Activated naive CD4-positive, alpha-beta T cell treated with anti-CD3 and anti-CD28 coated beads, Interleukin-2, amount 10 ng/mL, durations not matched to agents 7 days and 5 days (primary cell): ENCODE results near the gene DYNC1I1.

Source experiments
- CTCF ChIA-PET: fragments of 350-600 bp; sonication (Branson Sonifier 250); formaldehyde crosslinking; loops from one replicate; lab custom pipeline; 2021; ENCODE audit warnings: antibody characterized with exemption; lab: Charles Lee
- DNase-seq: peaks from one replicate; pipeline ENCODE4 v3.0.0-alpha.2; 2020
- H3K27ac Mint-ChIP-seq: one replicate; pipeline ENCODE4 v1.8.0; 2021; ENCODE audit warnings: mild to moderate bottlenecking, moderate library complexity, mixed read lengths
- H3K27me3 Mint-ChIP-seq: one replicate; pipeline ENCODE4 v1.8.0; 2021; ENCODE audit warnings: mild to moderate bottlenecking, mixed read lengths
- H3K36me3 Mint-ChIP-seq: one replicate; pipeline ENCODE4 v1.8.0; 2021; ENCODE audit warnings: mixed read lengths
- H3K4me1 Mint-ChIP-seq: one replicate; pipeline ENCODE4 v1.8.0; 2021; ENCODE audit warnings: mixed read lengths
- H3K4me3 Mint-ChIP-seq: one replicate; pipeline ENCODE4 v1.8.0; 2021; ENCODE audit warnings: mild to moderate bottlenecking, moderate library complexity, mixed read lengths
- H3K9me3 Mint-ChIP-seq: one replicate; pipeline ENCODE4 v1.8.0; 2021; ENCODE audit warnings: mixed read lengths

DYNC1I1 gene

DNA sequence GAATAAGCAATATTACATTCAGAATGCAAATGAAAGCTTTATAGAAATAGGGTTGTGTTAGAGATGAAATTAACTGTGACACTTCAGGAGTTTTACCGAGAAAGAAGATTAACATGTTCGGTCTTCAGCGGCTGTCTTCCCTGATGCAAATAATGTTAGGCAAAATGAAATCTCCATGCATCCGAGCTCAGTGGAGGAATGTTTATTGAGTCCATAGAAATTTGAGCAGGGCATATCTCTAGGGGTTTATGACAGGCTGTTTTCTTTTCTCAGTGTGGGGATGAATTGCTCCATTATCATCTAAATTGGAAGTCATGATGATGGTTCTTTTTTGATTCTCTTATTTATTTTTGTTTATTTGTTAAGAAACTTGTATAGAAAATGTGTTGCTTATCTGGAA, 31.7 kb downstream of the DYNC1I1 start:
- no peak for DNase-seq
- no peaks in the 10 kb centered on the region for H3K36me3 Mint-ChIP-seq
- no peaks in the 10 kb centered on the region for H3K4me1 Mint-ChIP-seq
- H3K4me3 Mint-ChIP-seq = no peak overlapping the region
- H3K9me3 Mint-ChIP-seq = no peaks in the 10 kb centered on the region
- H3K27me3 Mint-ChIP-seq = no peaks in the 10 kb centered on the region
- CTCF ChIA-PET = no interaction called here
- H3K27ac Mint-ChIP-seq = no peak overlapping the region

DNA sequence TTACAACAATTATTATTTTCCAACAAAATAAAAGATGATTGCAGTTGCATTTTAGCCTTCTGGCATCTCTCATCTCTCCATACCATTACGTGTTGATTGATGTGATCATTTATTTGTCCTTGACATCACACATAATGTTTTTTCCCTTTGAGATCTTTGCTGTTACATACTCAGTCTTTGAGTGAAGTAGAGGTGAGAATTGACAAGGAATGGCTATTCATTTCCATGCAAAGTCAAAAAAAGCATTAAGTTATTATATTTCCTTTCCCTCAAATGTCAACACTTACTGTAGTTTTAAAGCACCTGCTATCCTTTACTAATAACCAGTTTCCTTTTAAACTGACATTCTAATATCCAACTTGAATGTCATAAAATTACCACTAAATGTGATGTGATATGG, 33.6 kb downstream of the DYNC1I1 start:
- Mint-ChIP-seq H3K9me3 (no peaks in the 10 kb centered on the region), H3K36me3 (no peaks in the 10 kb centered on the region), H3K4me1 (no peaks in the 10 kb centered on the region), H3K4me3 (no peak overlapping the region), H3K27ac (no peak overlapping the region), H3K27me3 (no peaks in the 10 kb centered on the region)
- CTCF ChIA-PET = no interaction called here
- DNase-seq = no peak

DNA sequence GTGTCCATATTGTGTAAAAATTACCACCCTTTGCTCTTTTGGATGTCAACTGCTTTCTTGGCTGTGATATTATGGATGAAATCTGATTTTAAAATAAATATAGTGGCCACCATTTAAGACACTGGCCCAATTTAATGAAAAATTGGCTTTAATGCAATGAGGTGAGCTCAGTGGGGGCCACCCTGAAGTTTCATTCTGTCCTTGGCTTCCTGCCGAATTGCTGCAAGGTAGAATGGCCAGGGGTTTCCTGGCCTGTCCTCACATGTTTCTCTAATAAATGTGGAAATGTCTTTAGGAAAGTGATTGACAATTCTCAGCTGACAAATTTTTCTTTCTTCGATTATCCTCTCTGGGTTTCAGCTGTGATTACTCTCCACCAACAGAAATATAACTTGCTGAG, 36.0 kb downstream of the DYNC1I1 start:
- H3K4me3 Mint-ChIP-seq = no peak overlapping the region
- H3K9me3 Mint-ChIP-seq = no peaks in the 10 kb centered on the region
- no peak for DNase-seq
- CTCF ChIA-PET = no interaction called here
- H3K27ac Mint-ChIP-seq = no peak overlapping the region
- H3K36me3 Mint-ChIP-seq = no peaks in the 10 kb centered on the region
- H3K27me3 Mint-ChIP-seq = no peaks in the 10 kb centered on the region
- no peaks in the 10 kb centered on the region for H3K4me1 Mint-ChIP-seq

DNA sequence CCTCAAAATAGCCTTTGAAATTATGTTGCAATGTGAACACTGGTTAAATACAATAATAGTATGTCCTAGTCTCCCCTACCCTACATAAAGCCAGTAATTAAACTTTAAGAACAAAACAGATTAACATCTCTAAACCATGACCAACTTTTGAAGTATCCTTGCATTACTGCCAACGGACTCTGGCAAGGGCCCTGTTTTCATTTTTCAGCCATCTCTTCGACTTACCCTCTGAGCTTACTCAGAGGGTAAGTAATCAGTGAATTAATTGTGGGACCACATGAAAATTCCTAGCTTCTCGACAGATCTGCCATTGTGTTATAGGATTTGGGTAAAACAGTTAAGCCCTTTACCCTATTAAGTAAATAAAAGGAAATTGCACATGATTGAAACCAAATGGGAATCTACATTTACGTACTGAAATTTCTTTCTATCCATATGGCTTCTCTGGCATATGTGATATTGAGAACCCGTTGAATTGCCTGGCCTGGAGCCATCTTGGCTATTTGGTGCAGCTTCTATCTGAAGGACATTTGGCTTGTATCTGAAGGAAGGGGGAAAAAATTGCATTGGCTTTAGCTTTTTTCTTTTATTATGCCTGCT, 39.6 kb downstream of the DYNC1I1 start:
- Mint-ChIP-seq H3K4me3 (no peak overlapping the region), H3K27me3 (no peaks in the 10 kb centered on the region), H3K9me3 (no peaks in the 10 kb centered on the region), H3K4me1 (no peaks in the 10 kb centered on the region), H3K36me3 (no peaks in the 10 kb centered on the region), H3K27ac (no peak overlapping the region)
- CTCF ChIA-PET = interaction anchor here (1.0 kb wide), 1 partner anchor 121 kb away, joined by 3 read pairs; no protein-coding TSS in a partner anchor
- DNase-seq = no peak

DNA sequence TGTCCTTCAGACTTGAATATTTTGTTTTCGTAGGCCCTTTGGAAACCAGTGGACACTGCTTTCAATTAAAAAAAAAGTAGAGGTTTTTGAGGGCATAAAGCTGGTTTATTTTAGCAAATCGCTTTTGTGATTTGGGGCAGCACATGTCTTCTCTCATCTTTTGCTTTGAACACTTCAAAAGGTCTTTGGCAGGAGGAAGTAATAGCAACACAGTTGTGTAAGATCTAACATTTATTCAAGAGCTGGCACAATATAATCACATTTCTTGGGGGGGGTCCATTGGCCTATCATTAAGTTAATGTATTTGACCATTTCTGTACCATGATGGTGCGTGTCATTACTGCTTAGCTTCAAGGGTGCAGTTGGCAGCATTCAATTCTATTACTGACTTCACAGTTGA, 42.4 kb downstream of the DYNC1I1 start:
- H3K36me3 Mint-ChIP-seq = no peaks in the 10 kb centered on the region
- H3K4me3 Mint-ChIP-seq = no peak overlapping the region
- CTCF ChIA-PET = no interaction called here
- no peaks in the 10 kb centered on the region for H3K9me3 Mint-ChIP-seq
- no peak for DNase-seq
- H3K27me3 Mint-ChIP-seq = no peaks in the 10 kb centered on the region
- no peak overlapping the region for H3K27ac Mint-ChIP-seq
- H3K4me1 Mint-ChIP-seq = no peaks in the 10 kb centered on the region

DNA sequence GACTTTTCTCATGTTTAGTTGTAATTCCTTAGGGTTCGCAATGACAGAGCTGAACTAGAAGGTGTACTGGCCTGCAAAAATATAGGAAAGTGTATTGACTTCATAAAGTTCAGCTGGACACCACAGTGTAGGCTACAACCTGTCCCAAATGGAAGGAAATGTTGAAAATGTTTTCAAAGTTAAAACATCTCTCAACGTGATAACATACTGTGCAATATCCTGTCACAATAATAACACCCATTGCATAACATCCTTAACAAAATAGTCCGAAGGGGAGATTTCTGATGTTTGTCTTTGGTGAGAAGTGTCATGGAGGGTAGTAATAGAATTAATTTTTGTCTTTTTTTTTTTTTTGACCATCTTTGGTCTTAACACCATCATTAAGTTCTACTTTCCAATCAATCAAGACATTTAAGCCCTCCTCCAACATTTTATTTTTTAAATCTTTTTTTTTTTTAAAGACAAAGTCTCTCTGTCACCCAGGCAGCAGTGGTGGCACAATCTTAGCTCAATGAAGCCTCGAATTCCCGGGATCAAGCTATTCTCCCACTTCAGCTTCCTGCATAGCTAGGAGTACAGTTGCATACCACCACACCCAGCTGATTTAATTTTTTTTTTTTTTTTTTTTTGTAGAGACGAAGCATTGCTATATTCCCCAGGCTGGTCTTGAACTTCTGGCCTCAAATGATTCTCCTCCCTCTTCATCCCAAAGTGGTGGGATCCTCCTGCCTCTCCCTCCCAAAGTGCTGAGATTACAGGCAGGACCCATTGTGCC, 45.7 kb downstream of the DYNC1I1 start:
- no peaks in the 10 kb centered on the region for H3K4me1 Mint-ChIP-seq
- CTCF ChIA-PET = no interaction called here
- no peak overlapping the region for H3K27ac Mint-ChIP-seq
- H3K27me3 Mint-ChIP-seq = no peaks in the 10 kb centered on the region
- no peak for DNase-seq
- H3K4me3 Mint-ChIP-seq = no peak overlapping the region
- no peaks in the 10 kb centered on the region for H3K9me3 Mint-ChIP-seq
- no peaks in the 10 kb centered on the region for H3K36me3 Mint-ChIP-seq

DNA sequence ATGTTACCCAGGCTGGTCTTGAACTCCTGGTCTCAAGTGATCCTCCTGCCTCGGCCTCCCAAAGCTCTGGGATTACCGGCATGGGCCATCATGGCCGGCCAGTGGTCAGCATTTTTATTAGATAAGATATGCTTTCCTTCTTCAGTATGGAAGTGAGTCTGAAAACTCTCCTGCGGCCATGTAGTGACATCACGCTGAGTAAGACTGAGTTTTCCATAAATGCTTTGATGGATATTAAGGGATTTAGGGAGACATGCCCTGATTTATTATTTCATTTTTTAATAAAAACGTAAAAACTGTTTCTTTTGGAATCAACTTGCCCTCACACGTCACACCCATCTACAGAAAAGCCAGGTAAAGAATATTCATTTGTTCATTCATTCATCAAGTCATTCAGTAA, 48.4 kb downstream of the DYNC1I1 start:
- Mint-ChIP-seq H3K9me3 (no peaks in the 10 kb centered on the region), H3K27ac (no peak overlapping the region), H3K4me3 (no peak overlapping the region), H3K36me3 (no peaks in the 10 kb centered on the region), H3K27me3 (no peaks in the 10 kb centered on the region), H3K4me1 (no peaks in the 10 kb centered on the region)
- DNase-seq = no peak
- CTCF ChIA-PET = no interaction called here

DNA sequence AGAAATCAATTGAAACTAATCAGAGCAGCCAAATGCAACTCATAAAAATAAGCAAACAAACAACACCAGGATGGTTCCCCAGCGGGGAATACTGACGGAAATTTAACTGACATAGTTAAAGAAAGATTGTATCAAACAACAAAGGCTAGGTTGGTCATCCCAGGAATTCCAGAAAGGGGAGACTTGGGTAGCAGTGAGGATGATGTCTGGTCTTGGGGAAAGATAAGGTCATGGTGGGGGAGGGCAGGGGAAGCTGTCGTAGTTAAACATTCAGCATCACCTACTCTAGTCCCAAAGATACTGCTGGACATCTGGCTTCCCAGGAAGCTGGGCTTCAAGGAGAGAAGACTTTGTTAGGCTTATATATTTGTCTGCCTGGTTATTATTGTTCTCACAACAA, 50.4 kb downstream of the DYNC1I1 start:
- Mint-ChIP-seq H3K4me3 (no peak overlapping the region), H3K9me3 (no peaks in the 10 kb centered on the region), H3K27ac (no peak overlapping the region), H3K4me1 (no peaks in the 10 kb centered on the region), H3K36me3 (no peaks in the 10 kb centered on the region), H3K27me3 (no peaks in the 10 kb centered on the region)
- CTCF ChIA-PET = no interaction called here
- no peak for DNase-seq

DNA sequence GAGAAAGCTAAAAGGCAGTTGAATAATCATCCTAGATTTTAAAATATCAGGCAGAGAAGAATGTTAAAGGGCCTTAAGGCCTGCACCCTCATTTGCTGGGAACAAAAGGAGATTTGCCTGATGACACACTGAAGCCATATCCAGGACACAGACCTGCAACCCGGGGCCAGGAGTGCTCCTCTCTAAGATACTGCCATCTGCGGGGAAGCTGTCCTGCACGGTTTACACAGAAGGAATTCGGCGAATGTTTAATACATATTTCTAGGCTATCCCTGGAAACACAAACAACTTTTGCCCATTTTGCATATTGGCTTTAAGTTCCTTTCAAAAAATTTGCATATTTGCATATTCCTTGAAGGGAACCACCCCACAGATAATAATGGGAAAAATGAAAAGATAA, 52.3 kb downstream of the DYNC1I1 start:
- Mint-ChIP-seq H3K27ac (no peak overlapping the region), H3K27me3 (no peaks in the 10 kb centered on the region), H3K9me3 (no peaks in the 10 kb centered on the region), H3K4me1 (no peaks in the 10 kb centered on the region), H3K4me3 (no peak overlapping the region), H3K36me3 (no peaks in the 10 kb centered on the region)
- no peak for DNase-seq
- CTCF ChIA-PET = no interaction called here

DNA sequence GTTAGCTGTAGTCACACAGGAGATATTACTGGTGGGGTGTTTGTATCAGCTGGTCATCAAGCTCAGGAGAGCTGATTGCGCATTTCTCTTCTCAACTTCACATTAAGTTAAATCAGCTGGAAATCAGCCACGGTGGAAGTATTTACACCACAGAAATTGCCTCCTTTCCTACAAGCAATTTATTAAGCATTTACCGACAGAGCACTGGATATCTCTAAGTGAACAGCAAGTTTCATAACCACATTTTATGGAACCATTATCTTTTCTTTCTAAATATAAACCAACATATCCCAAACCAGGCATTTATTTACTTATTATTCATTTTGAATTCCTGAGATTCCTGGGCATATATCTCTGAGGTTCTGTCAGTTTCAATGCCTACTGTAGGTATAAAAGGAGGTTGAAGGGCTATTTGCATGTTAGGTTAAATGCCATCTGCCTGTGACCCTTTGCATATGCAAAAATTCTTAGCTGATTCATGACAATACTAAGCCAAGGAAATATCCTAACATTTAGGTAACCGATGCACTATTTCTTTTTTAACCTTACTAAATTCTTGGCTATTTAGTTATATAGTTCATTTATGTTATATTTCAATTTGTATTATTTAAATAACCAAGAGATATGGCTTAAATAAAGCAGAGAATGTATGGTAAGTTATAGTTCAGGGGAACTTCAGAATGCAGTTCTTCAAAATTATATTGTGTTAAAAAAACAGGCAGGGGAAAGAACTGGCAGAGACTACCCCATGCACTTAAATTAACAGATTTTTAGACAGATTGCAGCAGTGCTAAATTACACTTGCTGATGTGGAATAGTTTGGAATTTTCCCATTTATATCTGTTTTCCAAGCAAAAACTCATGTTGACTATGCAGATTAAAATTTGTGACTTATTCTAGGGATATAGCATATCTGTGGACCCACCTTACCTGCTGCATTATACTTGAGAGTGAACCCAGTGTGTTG, 56.8 kb downstream of the DYNC1I1 start:
- CTCF ChIA-PET = no interaction called here
- Mint-ChIP-seq H3K4me3 (no peak overlapping the region), H3K27me3 (no peaks in the 10 kb centered on the region), H3K4me1 (no peaks in the 10 kb centered on the region), H3K27ac (no peak overlapping the region), H3K9me3 (no peaks in the 10 kb centered on the region), H3K36me3 (no peaks in the 10 kb centered on the region)
- DNase-seq = no peak

DNA sequence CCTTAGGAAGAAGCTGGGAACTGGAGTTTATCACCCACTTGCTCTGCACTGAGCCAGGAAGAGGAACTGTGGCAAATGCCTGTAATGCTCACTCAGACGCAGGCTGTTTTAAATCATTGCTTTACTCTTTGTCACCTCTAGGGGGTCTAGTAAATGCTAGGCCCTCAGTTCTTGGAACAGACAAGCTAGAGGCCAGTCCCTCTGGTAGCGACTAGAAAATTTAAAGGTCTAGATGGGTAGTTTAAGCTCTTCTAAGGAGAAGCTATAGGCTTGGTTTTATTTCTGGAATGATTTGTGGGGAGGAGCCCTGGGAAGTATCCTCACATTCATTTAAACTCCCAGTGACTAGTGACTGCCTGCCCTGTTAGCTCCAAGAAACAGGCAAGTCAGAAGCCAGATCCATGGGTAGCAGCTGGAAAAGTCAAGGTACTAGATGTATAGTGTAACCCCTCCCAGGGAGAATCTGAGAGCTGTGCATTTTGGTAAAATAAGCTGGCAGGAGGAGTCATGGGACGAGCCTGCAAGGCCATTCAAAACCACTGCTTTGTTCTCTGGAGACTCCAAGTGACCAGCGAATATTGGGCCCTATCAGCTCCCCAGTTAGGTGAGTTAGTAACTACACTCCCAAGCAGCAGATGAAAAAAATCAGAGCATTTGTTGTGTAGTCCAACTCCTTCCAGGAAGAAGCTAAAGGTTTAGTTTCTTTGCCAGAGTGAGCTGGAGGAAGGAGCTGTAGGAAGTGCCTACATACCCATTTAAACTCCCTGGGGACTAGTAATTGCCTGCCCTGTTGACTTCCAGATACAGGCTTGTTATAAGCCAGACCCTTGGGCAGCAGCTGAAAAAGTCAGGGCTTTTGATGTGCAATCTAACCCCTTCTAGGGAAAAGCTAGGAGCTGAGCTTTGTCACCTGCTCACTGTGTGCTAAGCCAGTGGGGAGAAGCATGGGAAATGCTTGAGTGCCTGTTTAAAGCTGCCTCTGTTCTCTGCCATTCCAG, 68.9 kb downstream of the DYNC1I1 start:
- no peaks in the 10 kb centered on the region for H3K27me3 Mint-ChIP-seq
- H3K9me3 Mint-ChIP-seq = peaks cover 3% of the 10 kb centered on the region
- no peak for DNase-seq
- H3K36me3 Mint-ChIP-seq = no peaks in the 10 kb centered on the region
- no peak overlapping the region for H3K4me3 Mint-ChIP-seq
- CTCF ChIA-PET = no interaction called here
- no peaks in the 10 kb centered on the region for H3K4me1 Mint-ChIP-seq
- no peak overlapping the region for H3K27ac Mint-ChIP-seq

DNA sequence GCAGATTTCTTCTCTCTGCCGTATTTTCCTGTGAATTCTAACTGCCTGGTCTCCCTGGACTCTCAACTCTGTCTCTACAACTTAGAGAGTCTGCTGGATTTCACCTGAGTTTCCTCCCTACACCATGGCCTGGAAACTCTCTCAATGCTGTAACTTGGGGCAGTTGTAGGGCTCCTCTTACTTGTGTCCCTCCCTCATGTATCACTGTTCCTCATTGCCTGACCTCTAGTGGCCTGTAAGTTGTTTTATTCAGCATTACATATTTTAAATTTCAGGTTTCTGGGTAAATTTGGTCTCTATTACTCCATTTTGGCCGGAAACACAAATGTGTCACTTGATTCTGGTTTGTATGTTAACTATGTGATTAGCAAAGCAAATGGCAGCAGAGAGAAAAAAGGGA, 70.9 kb downstream of the DYNC1I1 start:
- Mint-ChIP-seq H3K36me3 (no peaks in the 10 kb centered on the region), H3K9me3 (no peaks in the 10 kb centered on the region), H3K4me1 (no peaks in the 10 kb centered on the region), H3K27ac (no peak overlapping the region), H3K27me3 (no peaks in the 10 kb centered on the region), H3K4me3 (no peak overlapping the region)
- DNase-seq = no peak
- CTCF ChIA-PET = no interaction called here

DNA sequence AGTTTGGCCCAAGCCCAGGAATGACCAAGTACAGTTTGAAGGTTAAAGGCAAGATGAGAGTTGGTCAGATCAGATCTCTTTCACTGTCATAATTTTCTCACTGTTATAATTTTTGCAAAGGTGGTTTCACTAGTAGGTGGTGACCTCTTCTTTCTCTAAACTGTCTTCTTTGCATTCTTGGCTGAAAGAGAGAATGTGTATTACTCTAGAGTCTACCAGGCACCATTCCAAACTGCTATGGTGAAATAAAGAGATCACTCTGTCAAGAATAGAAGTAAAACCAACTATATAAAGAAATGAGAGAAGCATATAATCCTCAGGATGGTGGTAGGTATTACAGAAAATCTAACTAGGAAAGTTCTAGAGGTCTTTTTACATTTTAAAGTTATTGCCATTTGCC, 72.7 kb downstream of the DYNC1I1 start:
- H3K9me3 Mint-ChIP-seq = no peaks in the 10 kb centered on the region
- DNase-seq = no peak
- H3K4me1 Mint-ChIP-seq = no peaks in the 10 kb centered on the region
- no peak overlapping the region for H3K4me3 Mint-ChIP-seq
- H3K36me3 Mint-ChIP-seq = no peaks in the 10 kb centered on the region
- no peaks in the 10 kb centered on the region for H3K27me3 Mint-ChIP-seq
- CTCF ChIA-PET = no interaction called here
- no peak overlapping the region for H3K27ac Mint-ChIP-seq

DNA sequence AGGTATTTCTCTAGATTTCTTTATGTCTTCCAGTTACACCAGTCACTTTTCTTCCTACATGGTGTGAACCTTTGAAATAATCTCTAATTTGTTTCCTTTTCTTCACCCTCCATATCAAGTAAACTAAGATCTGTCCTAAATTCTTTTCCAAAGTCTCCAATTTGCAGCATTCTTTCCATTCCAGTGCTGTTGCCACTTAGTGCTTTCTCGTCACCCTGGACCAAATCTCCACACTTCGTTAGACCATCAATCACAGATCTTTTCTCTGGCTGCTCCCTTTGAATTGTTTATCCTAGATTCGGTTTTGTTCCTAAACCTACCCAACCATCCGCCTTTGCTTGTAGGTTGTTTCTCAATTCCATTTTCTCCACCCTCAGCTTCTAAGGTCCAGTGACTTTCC, 74.7 kb downstream of the DYNC1I1 start:
- no peak overlapping the region for H3K4me3 Mint-ChIP-seq
- no peaks in the 10 kb centered on the region for H3K36me3 Mint-ChIP-seq
- no peaks in the 10 kb centered on the region for H3K9me3 Mint-ChIP-seq
- no peak overlapping the region for H3K27ac Mint-ChIP-seq
- CTCF ChIA-PET = no interaction called here
- DNase-seq = no peak
- no peaks in the 10 kb centered on the region for H3K4me1 Mint-ChIP-seq
- H3K27me3 Mint-ChIP-seq = no peaks in the 10 kb centered on the region
